DMS79 (cell line): ENCODE results near the gene KRTAP12-1.

Source experiments
- DNase-seq: peaks from one replicate; lab custom pipeline; 2025; lab: John Stamatoyannopoulos, UW

Gene KRTAP12-1

GRCh38 chr21:44711327-44712202 lies 29.6 kb upstream of the KRTAP12-1 start, which contains the start of gene TSPEAR:
TSPEAR (minus strand) TSS chr21:44711572; CDS start chr21:44711514, 58 bp downstream.
- DNase-seq = peak; percentile 81

GRCh38 chr21:44710756-44711326 lies 28.9 kb upstream of the KRTAP12-1 start:
- peak; percentile 92 for DNase-seq

- DNase-seq = no peak
Measured at GRCh38 chr21:44710294-44710665, 28.3 kb upstream of the KRTAP12-1 start.

- DNase-seq = peak; percentile 65
Measured at GRCh38 chr21:44709426-44710293, 27.7 kb upstream of the KRTAP12-1 start.

GRCh38 chr21:44708866-44709425 lies 27.0 kb upstream of the KRTAP12-1 start:
- DNase-seq = no peak

GRCh38 chr21:44708213-44708865 lies 26.4 kb upstream of the KRTAP12-1 start:
- peak; percentile 37 for DNase-seq

GRCh38 chr21:44706706-44707581 lies 25.0 kb upstream of the KRTAP12-1 start:
- DNase-seq = no peak

GRCh38 chr21:44706026-44706705 lies 24.2 kb upstream of the KRTAP12-1 start:
- no peak for DNase-seq

GRCh38 chr21:44704636-44705001 lies 22.7 kb upstream of the KRTAP12-1 start:
- no peak for DNase-seq

- DNase-seq = no peak
Measured at GRCh38 chr21:44703731-44704635, 22.0 kb upstream of the KRTAP12-1 start.

- no peak for DNase-seq
Measured at GRCh38 chr21:44702973-44703730, 21.2 kb upstream of the KRTAP12-1 start.

- no peak for DNase-seq
Measured at GRCh38 chr21:44702111-44702972, 20.4 kb upstream of the KRTAP12-1 start.

- DNase-seq = no peak
Measured at GRCh38 chr21:44701541-44701940, 19.6 kb upstream of the KRTAP12-1 start.

GRCh38 chr21:44701023-44701400 lies 19.0 kb upstream of the KRTAP12-1 start:
- no peak for DNase-seq

- no peak for DNase-seq
Measured at GRCh38 chr21:44700101-44701022, 18.4 kb upstream of the KRTAP12-1 start.

GRCh38 chr21:44699502-44700001 lies 17.6 kb upstream of the KRTAP12-1 start:
- no peak for DNase-seq
